Stimulated activated CD8-positive, alpha-beta memory T cell treated with anti-CD3 and anti-CD28 coated beads, Interleukin-15, amount 100 ng/mL, for 1 hour (primary cell): ENCODE measurements around the gene PPP2R5E.
"Not testable (repeated sequence)": the region's sequence is repeated elsewhere in the genome, so short reads cannot be mapped to it uniquely, and the experiment has no call there.

Experiments
- DNase-seq: peaks from one replicate; pipeline ENCODE4 v3.0.0-alpha.2; 2020; ENCODE audit warnings: low read depth

The PPP2R5E gene

DNA sequence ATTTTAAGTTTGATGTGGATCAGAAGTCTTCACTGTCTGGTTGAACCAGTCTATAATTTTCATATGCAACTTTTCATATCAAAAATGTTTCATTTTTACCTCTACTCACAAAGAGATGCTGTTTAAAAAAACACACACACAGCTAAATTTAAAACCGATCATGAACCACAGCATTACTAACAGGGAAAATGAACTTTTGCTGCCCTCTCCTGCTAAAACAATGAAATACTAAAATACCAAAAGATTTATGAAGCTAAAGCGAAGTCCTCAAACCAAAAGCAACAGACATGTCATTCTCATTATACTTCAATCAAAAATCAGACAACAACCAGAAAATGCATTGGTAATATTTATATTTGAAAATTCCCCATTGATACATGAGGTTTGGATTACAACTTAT, 171.6 kb downstream of the PPP2R5E start:
- not testable (repeated sequence) for DNase-seq

- DNase-seq = no peak
These were observed 172.1 kb downstream of the PPP2R5E start for GRCh38 chr14:63371033-63371432.

- DNase-seq = no peak
These were observed 175.3 kb downstream of the PPP2R5E start for GRCh38 chr14:63367742-63368364.

DNA sequence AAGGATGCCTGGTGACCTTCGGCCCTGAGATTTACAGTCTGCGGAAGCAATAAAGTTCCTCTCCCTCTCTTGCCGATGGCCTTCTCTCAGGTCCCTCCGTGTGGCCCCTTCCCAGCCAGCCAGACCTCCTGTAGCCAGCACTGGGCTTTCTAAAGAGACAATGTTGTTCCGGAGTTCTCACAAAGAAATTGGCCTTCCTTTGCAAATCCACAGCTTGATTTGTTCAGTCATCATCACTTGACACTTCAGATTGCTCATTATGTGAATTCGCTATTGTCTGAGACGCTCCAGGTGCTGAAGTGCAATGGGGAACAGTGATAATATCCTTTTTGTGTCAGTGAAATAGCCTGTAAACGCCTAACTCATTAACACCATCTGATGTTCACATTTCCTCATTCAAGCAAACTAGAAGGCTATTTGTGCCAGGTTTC, 180.8 kb downstream of the PPP2R5E start:
- DNase-seq = no peak

DNA sequence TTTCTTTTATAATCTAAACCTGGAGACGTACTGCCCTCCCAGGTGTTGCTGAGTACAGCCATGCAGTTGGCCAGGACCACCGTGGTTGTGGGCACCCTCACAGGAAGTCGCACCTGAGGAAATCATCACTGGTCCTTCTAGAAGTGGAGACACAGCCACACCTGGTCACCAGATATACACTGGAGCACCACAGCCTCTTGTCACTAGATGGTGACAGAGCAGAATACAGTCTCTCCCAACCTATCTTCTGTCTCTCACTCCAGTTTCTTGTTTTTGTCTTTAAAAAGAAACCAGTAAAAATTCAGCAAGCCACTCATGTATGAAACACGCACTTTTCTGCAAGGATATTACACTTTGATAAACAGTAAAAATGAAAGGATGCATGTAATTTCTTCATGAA, 181.4 kb downstream of the PPP2R5E start:
- DNase-seq = no peak

GRCh38 chr14:63357841-63358240, 185.3 kb downstream of the PPP2R5E start:
- no peak for DNase-seq

- no peak for DNase-seq
These were observed 197.4 kb downstream of the PPP2R5E start for GRCh38 chr14:63345826-63346225.

DNA sequence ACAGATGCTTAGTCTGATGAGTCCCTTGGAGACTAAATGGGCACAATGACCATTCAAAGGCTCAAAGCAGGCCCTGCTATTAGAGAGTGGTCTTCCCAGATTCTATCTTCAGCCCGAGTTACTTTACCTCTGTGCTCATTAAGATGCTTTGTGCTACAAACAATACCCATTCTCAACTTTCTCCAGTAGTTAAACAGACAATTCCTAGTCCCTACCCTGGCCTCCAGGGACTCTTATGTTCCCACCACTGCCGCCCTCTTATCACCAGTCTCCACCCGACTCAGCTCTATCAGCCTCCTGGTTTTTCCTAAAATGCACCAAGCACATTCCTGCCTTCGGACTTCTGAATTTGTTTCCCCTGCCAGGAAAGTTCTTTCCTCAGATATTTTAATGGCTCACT, 198.8 kb downstream of the PPP2R5E start:
- DNase-seq = no peak

- DNase-seq = no peak
These were observed 199.3 kb downstream of the PPP2R5E start for GRCh38 chr14:63343878-63344277.

- DNase-seq = no peak
These were observed 200.8 kb downstream of the PPP2R5E start for GRCh38 chr14:63342371-63342770.

DNA sequence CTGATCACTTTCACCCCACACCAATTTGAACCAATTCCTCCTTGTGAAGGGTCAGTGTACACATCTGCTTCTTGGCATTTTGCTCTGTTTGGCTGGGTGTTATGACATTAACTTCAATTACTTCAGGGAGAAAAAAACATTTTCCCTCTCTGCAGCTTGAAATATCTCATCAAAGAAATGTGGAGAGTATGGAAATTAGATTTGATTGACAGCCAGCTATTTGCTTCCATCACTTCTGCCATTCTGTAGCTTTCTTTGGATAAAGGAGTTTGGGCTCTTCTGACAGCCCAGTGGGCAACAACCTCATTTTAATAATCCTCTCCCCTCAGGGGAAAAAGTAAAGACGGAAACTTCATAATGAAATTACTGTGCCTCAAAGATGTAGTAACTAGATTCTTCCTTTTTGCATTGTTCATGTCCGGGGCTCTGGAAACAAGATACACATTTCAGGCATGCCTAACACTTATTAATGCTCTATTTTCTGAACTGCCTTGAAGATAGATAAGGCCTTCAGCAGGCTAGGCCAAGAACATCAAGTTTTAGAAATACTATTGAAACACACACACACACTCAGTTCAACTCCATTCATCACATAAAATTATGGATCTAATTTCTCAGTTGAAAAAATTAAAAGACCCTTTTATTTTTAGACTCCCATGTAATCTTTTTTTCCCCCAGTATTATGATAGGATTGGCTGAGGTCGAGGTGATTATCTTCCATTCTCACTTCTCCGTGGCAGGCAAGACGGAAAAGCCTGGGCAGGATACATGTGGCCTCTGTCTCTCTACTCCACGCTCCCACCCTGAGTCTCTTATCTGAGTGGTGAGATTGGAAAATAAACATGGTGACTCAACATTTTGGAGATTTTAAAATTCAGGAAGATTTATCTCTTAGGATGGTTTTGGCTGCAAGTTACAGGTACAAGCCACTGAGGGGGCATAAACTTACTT, 214.1 kb downstream of the PPP2R5E start:
- no peak for DNase-seq

DNA sequence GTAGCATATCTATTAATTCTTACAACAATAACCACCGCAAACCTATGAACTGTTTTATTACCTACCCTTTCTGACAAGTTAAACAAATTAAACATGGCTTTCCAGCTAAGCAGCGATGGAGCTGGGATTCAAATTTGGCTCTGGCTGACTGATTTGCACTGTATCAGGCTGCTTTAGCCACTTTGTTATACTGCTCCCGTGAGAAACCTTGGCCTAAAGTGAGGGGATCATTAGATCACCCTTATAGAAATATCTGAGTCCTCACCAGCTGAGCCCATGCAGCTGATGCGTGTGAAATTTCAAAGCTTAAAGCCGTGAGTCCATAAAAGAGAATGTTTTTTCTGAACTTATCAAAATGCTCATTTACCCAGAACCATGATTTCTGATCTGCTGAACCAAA, 216.3 kb downstream of the PPP2R5E start:
- DNase-seq = no peak

DNA sequence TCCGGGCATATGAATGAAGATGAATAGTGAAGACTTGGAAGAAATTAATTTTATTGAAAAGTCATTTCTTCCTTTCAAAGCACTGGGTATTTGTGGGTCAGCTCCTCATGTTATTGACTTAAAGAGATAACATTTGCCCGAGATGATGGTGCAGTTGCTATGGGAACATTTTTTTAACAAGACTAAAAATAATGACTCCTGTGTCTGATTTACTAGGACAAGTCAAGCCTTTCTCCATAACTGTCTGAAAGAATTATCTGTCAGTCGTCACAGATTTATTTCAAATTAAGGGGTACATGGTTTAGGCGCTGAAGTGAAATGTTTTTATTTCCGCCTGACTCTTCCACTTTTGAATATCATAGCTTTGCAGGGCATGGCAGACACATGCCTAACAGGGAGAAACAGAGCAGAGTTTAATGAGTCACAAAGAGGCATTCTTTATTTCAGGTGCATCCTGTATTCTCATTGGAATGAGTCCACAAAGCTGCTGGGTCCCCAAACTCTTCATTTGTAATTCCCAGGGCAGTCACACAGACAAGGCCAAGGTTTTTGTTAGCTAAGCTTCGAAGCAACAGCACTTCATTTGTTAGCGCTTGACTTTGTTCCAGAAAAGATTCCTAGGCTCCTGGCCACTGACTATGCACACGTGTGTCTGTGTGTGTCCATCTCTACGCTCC, 220.1 kb downstream of the PPP2R5E start:
- DNase-seq = no peak

DNA sequence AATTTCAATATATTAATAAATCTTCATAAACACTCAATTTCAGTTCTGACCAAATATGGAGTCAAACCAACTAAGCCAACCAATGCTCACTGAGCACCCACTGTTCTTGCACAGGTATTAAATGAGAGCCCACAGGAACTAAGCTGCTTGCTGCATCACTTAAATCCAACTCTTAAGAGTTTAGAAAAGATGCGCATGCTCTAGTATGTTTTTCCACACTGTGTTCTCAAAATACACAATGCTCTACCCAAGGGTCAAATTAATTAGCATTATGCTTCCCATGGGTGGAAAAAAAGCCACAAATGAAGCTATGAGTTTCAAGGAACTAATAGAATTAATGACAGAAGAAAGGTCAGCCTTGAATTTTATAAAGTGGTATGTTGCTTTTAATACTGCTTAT, 220.7 kb downstream of the PPP2R5E start:
- DNase-seq = no peak
